A673 (cell line): Measurements from ENCODE around the gene MGLL.

Experiments
- CTCF ChIP-seq: fragments of 300-800, 200-600 bp; sonication (generic); conservative IDR thresholded peaks from 2 replicates; pipeline ENCODE4 v1.5.1; 2017; ENCODE audit warnings: low read depth, mild to moderate bottlenecking, antibody characterized with exemption, low read length, moderate library complexity, mixed read lengths
- EZH2 ChIP-seq: fragments of 200-600 bp; sonication (generic); IDR thresholded peaks from 2 replicates; pipeline ENCODE4 v1.6.1; 2017; ENCODE audit warnings: borderline replicate concordance, low read depth, mild to moderate bottlenecking, mixed read lengths, antibody characterized with exemption, low read length; ENCODE audit not compliant: poor library complexity, severe bottlenecking

DNA sequence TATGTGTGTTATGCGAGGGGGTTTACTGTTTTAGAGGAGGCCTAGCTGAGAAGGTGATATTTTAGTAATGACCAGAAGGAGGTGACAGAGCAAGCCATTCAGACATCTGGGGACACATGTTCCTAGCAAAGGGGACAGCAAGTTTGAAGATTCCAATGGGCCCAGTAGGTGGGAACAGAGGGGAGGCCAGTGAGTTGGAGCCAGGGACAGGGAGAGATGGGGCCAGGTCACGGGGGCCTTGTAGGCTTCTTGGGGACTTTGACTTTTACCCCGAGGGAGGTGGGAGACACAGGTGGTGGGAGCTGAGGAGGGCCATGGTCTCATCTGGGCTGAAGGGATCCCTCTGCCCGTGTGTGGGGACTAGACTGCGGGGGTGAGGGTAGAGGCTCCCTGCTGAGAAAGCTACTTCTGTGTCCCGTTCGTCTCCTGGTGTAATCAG, 72.5 kb downstream of the MGLL start:
- TF ChIP-seq CTCF (peak; percentile 34), EZH2 (no peak)
